Transverse colon (tissue), 4 donors: ENCODE measurements around the gene MAP1LC3A. TPM values are rescaled to one million over a fixed set of nuclear protein-coding genes. Genes with fewer than 3 reads are reported as not detected.
A peak's percentile ranks its signal among the peaks of the same experiment; 100 is the strongest.

ENCODE experiments used
- DNase-seq: peaks from one replicate; pipeline ENCODE4 v3.0.0-alpha.2; 2019
- H3K27ac ChIP-seq, 4 donors: fragments of 200-600 bp; sonication (generic); 2 replicates each; pipeline ENCODE4 v1.5.1; 2016 to 2018; ENCODE audit warnings: inconsistent platforms in 4 of 4
- H3K27me3 ChIP-seq: fragments of 200-600 bp; sonication (generic); 2 replicates; pipeline ENCODE4 v1.5.1; 2017; ENCODE audit warnings: inconsistent platforms
- H3K36me3 ChIP-seq, 4 donors: fragments of 200-600 bp; sonication (generic); 2 replicates each; pipeline ENCODE4 v1.5.1; 2017 to 2019; ENCODE audit warnings: inconsistent platforms in 4 of 4
- H3K4me1 ChIP-seq, 4 donors: fragments of 200-600 bp; sonication (generic); 2 replicates each; pipeline ENCODE4 v1.5.1; 2017 to 2020; ENCODE audit warnings: inconsistent platforms in 4 of 4
- H3K4me3 ChIP-seq, 4 donors: fragments of 200-600 bp; sonication (generic); 1 replicate in 1 of 4; 2 replicates in 3 of 4; pipeline versions ENCODE4 v1.5.1 to v1.6.1; 2017 to 2019; ENCODE audit warnings: inconsistent platforms in 4 of 4
- H3K9me3 ChIP-seq, 2 donors: fragments of 200-600 bp; sonication (generic); 2 replicates each; pipeline ENCODE4 v1.5.1; 2017 to 2019; ENCODE audit warnings: inconsistent platforms in 2 of 2
- EP300 ChIP-seq: sonication (generic); formaldehyde crosslinking; IDR thresholded peaks from one replicate; pipeline ENCODE4 v1.6.1; 2017; ENCODE audit warnings: antibody characterized with exemption, low read depth
- POLR2A ChIP-seq: fragments of 450-650 bp; IDR thresholded peaks from one replicate; pipeline ENCODE4 v1.6.1; 2016; ENCODE audit warnings: antibody characterized with exemption, mild to moderate bottlenecking, moderate library complexity
- POLR2AphosphoS5 ChIP-seq, 3 donors: sonication (generic); formaldehyde crosslinking; IDR thresholded peaks; one replicate each; pipeline ENCODE4 v1.6.1; 2016; ENCODE audit warnings: antibody characterized with exemption in 3 of 3
- WGBS, 2 donors: methylation state at CpG; one replicate each; pipeline ENCODE4 v1.1.5; 2018; ENCODE audit warnings: low coverage in 1 of 2; 5-methylcytosine and 5-hydroxymethylcytosine counted together
- in situ Hi-C, 4 donors: fragments of 200-750 bp; cut with MboI; loops; one replicate each; pipeline versions ENCODE4 v1.15.0 to v1.15.1; 2017; ENCODE audit warnings: low sequenced_read_pairs in 3 of 4, low pct_ligation_motif_present in 1 of 4, low pct_unique_long_range_greater_than_20kb in 1 of 4
- intact Hi-C: fragments of 100-400 bp; cut with DNase I; formaldehyde crosslinking; loops from one replicate; pipeline ENCODE4 v1.15.1; 2023; ENCODE audit warnings: low total_unique reads
- total RNA-seq, 4 donors: library from RNA; depleted of rRNA; stranded (reverse); fragments of >200 nt; gene quantifications; one replicate each; pipeline ENCODE4 v1.1.0, GENCODE V29; 2016
- TF ChIP-seq, protein P1 (sequence below), 5 experiments: fragments of 200-600 bp in 3 of 5; fragments of 450-650 bp in 2 of 5; sonication (generic) in 3 of 5; IDR thresholded peaks; 1 replicate in 2 of 5; 2 replicates in 3 of 5; pipeline ENCODE4 v1.5.1; 2016 to 2017; ENCODE audit warnings: antibody characterized with exemption in 5 of 5, inconsistent platforms in 3 of 5, mild to moderate bottlenecking in 2 of 5, moderate library complexity in 1 of 5

The MAP1LC3A gene
- total RNA-seq, 4 donors from 2014 or later: 41.8 to 166 (median 98.3) TPM

DNA sequence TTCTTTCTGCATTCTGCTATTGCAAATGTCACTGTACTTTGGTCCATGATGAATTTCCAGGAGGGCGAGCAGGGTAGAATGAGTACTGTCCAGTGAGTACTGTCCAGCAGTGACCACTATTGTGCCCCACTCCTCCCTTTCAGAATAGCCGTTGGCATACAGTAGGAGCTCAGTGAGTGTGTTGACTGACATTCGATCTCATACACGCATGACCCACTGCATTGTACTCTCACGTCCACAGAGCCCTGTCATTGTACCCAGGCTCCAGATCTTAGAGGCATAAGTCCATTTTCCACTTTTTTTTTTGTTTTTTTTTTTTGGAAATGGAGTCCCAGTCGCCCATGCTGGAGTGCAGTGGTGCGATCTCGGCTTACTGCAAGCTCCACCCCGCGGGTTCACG, 34.1 kb upstream of the MAP1LC3A start:
- Histone ChIP-seq H3K9me3 (no peaks in the 10 kb centered on the region), H3K27me3 (no peaks in the 10 kb centered on the region), H3K27ac (peak overlapping the region; percentile 81 to 91 (median 86)), H3K4me1 (peaks cover 40 to 74% (median 47%) of the 10 kb centered on the region in 4 donors), H3K36me3 (peaks cover 0 to 13% (median 4%) of the 10 kb centered on the region in 4 donors), H3K4me3 (no peak overlapping the region)
- DNase-seq: no peak
- TF ChIP-seq POLR2A (no peak), EP300 (no peak), POLR2AphosphoS5 (IDR thresholded peaks at IDR 0.05) (no peak)
- TF ChIP-seq, protein P1, sequence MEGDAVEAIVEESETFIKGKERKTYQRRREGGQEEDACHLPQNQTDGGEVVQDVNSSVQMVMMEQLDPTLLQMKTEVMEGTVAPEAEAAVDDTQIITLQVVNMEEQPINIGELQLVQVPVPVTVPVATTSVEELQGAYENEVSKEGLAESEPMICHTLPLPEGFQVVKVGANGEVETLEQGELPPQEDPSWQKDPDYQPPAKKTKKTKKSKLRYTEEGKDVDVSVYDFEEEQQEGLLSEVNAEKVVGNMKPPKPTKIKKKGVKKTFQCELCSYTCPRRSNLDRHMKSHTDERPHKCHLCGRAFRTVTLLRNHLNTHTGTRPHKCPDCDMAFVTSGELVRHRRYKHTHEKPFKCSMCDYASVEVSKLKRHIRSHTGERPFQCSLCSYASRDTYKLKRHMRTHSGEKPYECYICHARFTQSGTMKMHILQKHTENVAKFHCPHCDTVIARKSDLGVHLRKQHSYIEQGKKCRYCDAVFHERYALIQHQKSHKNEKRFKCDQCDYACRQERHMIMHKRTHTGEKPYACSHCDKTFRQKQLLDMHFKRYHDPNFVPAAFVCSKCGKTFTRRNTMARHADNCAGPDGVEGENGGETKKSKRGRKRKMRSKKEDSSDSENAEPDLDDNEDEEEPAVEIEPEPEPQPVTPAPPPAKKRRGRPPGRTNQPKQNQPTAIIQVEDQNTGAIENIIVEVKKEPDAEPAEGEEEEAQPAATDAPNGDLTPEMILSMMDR (IDR thresholded peaks at IDR 0.05): no peak
- in situ Hi-C loops: loop anchor here in 3 of 4 donors (10.0 to 25.0 kb wide), 2 partner anchors 210 to 212 kb away; partner anchors contain the start of gene AHCY (in 2 of the 3)
- intact Hi-C loops: no loop called here
- 93 to 100% methylated on average over 1 to 11 of the region's 11 CpGs for WGBS, 2 donors

DNA sequence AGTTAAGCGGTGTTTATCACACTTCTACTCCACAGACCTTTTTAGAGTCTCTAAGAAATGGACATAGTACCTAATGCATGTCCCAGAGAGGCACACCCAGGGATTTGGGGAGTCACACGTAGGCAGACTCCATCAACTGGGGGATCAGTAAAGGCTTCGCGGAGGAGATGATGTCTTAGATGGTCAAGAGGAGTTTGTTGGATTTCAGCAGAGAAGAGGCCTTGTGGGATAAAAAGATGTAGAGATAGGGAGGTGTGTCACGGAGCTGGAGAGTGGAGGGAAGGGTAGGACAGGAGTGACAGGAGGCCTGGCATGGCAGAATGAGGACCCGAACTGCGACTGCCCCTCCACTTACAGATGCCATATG, 33.2 kb upstream of the MAP1LC3A start:
- no peak overlapping the region for H3K4me3 ChIP-seq
- H3K27ac ChIP-seq: peak overlapping the region; percentile 81 to 91 (median 86)
- TF ChIP-seq, protein P1 (IDR thresholded peaks at IDR 0.05): no peak
- TF ChIP-seq POLR2AphosphoS5 (IDR thresholded peaks at IDR 0.05) (no peak), EP300 (no peak), POLR2A (no peak)
- 55 to 70% methylated on average over 2 to 7 of the region's 7 CpGs for WGBS, 2 donors
- H3K36me3 ChIP-seq: peaks cover 0 to 20% (median 8%) of the 10 kb centered on the region in 4 donors
- H3K27me3 ChIP-seq: no peaks in the 10 kb centered on the region
- no peaks in the 10 kb centered on the region for H3K9me3 ChIP-seq
- DNase-seq: no peak
- intact Hi-C loops (no loop called here), in situ Hi-C loops (loop anchor here in 1 of 4 donors (10.0 kb wide), 1 partner anchor 211 kb away; no protein-coding TSS in a partner anchor)
- peaks cover 40 to 82% (median 47%) of the 10 kb centered on the region in 4 donors for H3K4me1 ChIP-seq

DNA sequence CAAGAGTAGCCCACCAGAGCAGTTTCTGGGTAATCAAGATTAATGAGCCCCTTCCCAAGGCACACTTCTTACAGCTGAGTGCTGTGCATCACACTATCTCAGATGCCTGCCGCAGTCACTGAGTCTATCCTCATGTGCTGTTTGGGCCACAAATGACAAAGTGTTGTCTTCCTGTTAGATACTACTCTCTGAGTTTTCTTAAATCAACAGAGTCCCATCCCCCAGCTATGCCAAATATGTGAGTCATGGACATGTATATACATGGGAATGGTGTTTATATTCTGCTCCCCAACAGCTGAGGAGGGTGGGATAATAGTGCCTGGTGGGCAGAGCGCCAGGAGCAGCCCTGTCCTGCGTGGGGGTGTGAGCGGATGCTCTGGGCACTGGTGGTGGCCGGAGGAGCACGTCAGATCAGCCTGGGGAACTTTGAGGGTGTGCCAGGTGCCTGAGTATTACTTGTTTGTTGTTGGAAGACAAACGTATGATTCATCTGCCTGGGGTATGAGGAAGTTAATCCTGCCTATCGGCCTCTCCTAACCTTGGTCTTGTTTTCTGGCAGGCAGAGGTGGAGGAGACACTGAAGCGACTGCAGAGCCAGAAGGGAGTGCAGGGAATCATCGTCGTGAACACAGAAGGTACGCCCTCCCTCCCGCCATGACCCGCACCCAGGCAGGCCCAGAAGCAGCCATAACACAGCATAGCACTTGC, 32.7 kb upstream of the MAP1LC3A start:
- Histone ChIP-seq H3K4me1 (peaks cover 40 to 80% (median 47%) of the 10 kb centered on the region in 4 donors), H3K9me3 (no peaks in the 10 kb centered on the region), H3K27ac (peak overlapping the region; percentile 81 to 91 (median 86)), H3K4me3 (no peak overlapping the region), H3K36me3 (peaks cover 0 to 21% (median 9%) of the 10 kb centered on the region in 4 donors), H3K27me3 (no peaks in the 10 kb centered on the region)
- peak; percentile 90 for DNase-seq
- intact Hi-C loops: no loop called here
- WGBS, 2 donors: 31 to 64% methylated on average over 5 to 14 of the region's 14 CpGs
- peak; percentile 32 to 89 (median 77) for TF ChIP-seq POLR2AphosphoS5 (IDR thresholded peaks at IDR 0.05)
- TF ChIP-seq EP300: no peak
- TF ChIP-seq POLR2A: peak; percentile 63
- TF ChIP-seq, protein P1 (IDR thresholded peaks at IDR 0.05): peak in 1 of 5 experiments; percentile 9
- in situ Hi-C loops: loop anchor here in 1 of 4 donors (10.0 kb wide), 1 partner anchor 211 kb away; no protein-coding TSS in a partner anchor

DNA sequence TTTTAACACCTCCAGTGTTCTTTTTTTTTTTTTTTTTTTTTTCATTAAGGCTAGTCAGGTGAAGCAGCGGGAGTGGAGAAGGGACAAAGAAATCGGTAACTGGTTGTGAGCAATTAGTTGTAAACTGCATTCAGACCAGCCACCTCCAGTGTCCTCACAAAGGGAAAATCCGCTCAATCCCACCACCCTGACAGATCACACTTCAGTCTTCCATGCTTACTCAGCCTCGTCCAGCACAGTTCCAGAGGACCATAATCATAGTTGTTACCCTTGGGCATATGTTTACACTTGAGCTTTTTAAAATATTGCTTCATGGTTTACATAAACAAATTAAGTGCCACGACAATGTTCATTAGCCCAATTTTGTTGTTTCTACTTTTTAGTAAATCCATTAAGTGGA, 32.1 kb upstream of the MAP1LC3A start:
- intact Hi-C loops (no loop called here), in situ Hi-C loops (loop anchor here in 1 of 4 donors (10.0 kb wide), 1 partner anchor 212 kb away; no protein-coding TSS in a partner anchor)
- H3K4me1 ChIP-seq: peaks cover 40 to 76% (median 47%) of the 10 kb centered on the region in 4 donors
- peak overlapping the region; percentile 81 to 91 (median 86) for H3K27ac ChIP-seq
- WGBS, 2 donors: 54 to 60% methylated on average over 4 to 5 of the region's 5 CpGs
- DNase-seq: no peak
- TF ChIP-seq EP300 (no peak), POLR2A (no peak), POLR2AphosphoS5 (IDR thresholded peaks at IDR 0.05) (no peak)
- TF ChIP-seq, protein P1 (IDR thresholded peaks at IDR 0.05): no peak
- H3K4me3 ChIP-seq: no peak overlapping the region
- no peaks in the 10 kb centered on the region for H3K27me3 ChIP-seq
- H3K9me3 ChIP-seq: no peaks in the 10 kb centered on the region
- H3K36me3 ChIP-seq: peaks cover 0 to 21% (median 9%) of the 10 kb centered on the region in 4 donors
